SK-N-MC (cell line): ENCODE results near the gene TOR1AIP1.

ENCODE experiments used
- EZH2 ChIP-seq: fragments of 200-600 bp; sonication (generic); IDR thresholded peaks from one replicate; pipeline ENCODE4 v1.6.1; 2017; ENCODE audit warnings: antibody characterized with exemption
- POLR2AphosphoS5 ChIP-seq: IDR thresholded peaks from 2 replicates; pipeline ENCODE4 v1.6.1; 2012; ENCODE audit warnings: mild to moderate bottlenecking, low read depth, low read length, borderline replicate concordance

GRCh38 chr1:179860652-179861051, 21.4 kb upstream of the TOR1AIP1 start:
- TF ChIP-seq EZH2: no peak
- no peak for TF ChIP-seq POLR2AphosphoS5
